Liver (tissue), 3 donors: ENCODE results near the gene ZNF48.
A peak's percentile ranks its signal among the peaks of the same experiment; 100 is the strongest.

Source experiments
- HNF4A ChIP-seq, 2 donors: conservative IDR thresholded peaks; 2 replicates each; pipeline ENCODE4 v1.6.1; 2016; ENCODE audit warnings: antibody characterized with exemption in 2 of 2, mild to moderate bottlenecking in 2 of 2
- HNF4G ChIP-seq: IDR thresholded peaks from 2 replicates; pipeline ENCODE4 v1.6.1; 2016; ENCODE audit warnings: antibody characterized with exemption
- MAX ChIP-seq: IDR thresholded peaks from 2 replicates; pipeline ENCODE4 v1.6.1; 2016; ENCODE audit warnings: antibody characterized with exemption
- SP1 ChIP-seq: IDR thresholded peaks from 2 replicates; pipeline ENCODE4 v1.6.1; 2018; ENCODE audit warnings: antibody characterized with exemption, mild to moderate bottlenecking
- TAF1 ChIP-seq: conservative IDR thresholded peaks from 2 replicates; pipeline ENCODE4 v1.6.1; 2016; ENCODE audit warnings: antibody characterized with exemption, mild to moderate bottlenecking
- YY1 ChIP-seq: IDR thresholded peaks from 2 replicates; pipeline ENCODE4 v1.6.1; 2016; ENCODE audit warnings: antibody characterized with exemption, mild to moderate bottlenecking
- ZBTB33 ChIP-seq: IDR thresholded peaks from 2 replicates; pipeline ENCODE4 v1.6.1; 2016; ENCODE audit warnings: antibody characterized with exemption
- TF ChIP-seq, protein P1 (sequence below): fragments of 150-350 bp; IDR thresholded peaks from 2 replicates; pipeline ENCODE4 v1.5.1; 2017; ENCODE audit warnings: improper control_type of control experiment, low read depth, low read length; ENCODE audit not compliant: missing input control
- TF ChIP-seq, protein P2 (sequence below): IDR thresholded peaks from 2 replicates; pipeline ENCODE4 v1.6.1; 2016; ENCODE audit warnings: antibody characterized with exemption, mild to moderate bottlenecking
- TF ChIP-seq, protein P3 (sequence below): IDR thresholded peaks from 2 replicates; pipeline ENCODE4 v1.6.1; 2016; ENCODE audit warnings: antibody characterized with exemption
- donor health status: healthy.
- donor health status: healthy.

GRCh38 chr16:30429678-30430427 lies 34.6 kb downstream of the ZNF48 start, which contains the start of gene DCTPP1:
- TF ChIP-seq, protein P1, sequence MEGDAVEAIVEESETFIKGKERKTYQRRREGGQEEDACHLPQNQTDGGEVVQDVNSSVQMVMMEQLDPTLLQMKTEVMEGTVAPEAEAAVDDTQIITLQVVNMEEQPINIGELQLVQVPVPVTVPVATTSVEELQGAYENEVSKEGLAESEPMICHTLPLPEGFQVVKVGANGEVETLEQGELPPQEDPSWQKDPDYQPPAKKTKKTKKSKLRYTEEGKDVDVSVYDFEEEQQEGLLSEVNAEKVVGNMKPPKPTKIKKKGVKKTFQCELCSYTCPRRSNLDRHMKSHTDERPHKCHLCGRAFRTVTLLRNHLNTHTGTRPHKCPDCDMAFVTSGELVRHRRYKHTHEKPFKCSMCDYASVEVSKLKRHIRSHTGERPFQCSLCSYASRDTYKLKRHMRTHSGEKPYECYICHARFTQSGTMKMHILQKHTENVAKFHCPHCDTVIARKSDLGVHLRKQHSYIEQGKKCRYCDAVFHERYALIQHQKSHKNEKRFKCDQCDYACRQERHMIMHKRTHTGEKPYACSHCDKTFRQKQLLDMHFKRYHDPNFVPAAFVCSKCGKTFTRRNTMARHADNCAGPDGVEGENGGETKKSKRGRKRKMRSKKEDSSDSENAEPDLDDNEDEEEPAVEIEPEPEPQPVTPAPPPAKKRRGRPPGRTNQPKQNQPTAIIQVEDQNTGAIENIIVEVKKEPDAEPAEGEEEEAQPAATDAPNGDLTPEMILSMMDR, result peak; percentile 93
- TF ChIP-seq, protein P2, sequence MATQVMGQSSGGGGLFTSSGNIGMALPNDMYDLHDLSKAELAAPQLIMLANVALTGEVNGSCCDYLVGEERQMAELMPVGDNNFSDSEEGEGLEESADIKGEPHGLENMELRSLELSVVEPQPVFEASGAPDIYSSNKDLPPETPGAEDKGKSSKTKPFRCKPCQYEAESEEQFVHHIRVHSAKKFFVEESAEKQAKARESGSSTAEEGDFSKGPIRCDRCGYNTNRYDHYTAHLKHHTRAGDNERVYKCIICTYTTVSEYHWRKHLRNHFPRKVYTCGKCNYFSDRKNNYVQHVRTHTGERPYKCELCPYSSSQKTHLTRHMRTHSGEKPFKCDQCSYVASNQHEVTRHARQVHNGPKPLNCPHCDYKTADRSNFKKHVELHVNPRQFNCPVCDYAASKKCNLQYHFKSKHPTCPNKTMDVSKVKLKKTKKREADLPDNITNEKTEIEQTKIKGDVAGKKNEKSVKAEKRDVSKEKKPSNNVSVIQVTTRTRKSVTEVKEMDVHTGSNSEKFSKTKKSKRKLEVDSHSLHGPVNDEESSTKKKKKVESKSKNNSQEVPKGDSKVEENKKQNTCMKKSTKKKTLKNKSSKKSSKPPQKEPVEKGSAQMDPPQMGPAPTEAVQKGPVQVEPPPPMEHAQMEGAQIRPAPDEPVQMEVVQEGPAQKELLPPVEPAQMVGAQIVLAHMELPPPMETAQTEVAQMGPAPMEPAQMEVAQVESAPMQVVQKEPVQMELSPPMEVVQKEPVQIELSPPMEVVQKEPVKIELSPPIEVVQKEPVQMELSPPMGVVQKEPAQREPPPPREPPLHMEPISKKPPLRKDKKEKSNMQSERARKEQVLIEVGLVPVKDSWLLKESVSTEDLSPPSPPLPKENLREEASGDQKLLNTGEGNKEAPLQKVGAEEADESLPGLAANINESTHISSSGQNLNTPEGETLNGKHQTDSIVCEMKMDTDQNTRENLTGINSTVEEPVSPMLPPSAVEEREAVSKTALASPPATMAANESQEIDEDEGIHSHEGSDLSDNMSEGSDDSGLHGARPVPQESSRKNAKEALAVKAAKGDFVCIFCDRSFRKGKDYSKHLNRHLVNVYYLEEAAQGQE, result peak; percentile 93
- TF ChIP-seq YY1 (peak; percentile 97), SP1 (peak; percentile 88), ZBTB33 (no peak), MAX (peak; percentile 91), HNF4A (conservative IDR thresholded peaks at IDR 0.05) (peak; percentile 72 to 75), HNF4G (peak; percentile 33), TAF1 (peak; percentile 90)
- TF ChIP-seq, protein P3, sequence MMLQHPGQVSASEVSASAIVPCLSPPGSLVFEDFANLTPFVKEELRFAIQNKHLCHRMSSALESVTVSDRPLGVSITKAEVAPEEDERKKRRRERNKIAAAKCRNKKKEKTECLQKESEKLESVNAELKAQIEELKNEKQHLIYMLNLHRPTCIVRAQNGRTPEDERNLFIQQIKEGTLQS, result peak; percentile 86
